Measurements from ENCODE around the gene NHSL2.

DNA sequence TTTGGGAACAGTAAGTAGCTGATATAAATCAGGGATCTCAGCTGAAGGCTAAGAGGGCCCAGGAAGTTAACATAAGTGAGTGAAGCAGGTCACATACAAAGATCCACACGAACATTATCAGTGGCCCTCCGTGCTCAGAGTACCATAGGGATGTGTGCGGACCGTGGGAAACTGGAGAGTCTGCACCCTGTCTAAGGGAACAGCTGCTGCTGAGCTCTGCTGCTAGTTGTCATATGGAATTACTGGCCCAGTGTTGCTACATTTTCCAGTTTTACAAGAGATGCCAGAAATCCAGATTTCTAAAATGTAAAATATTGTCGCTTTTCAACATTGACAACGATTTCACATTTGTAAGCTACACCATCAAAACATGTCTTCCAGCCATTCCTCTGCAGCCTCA is 130.5 kb downstream of the NHSL2 start:
- TF ChIP-seq CTCF (IDR thresholded peaks at IDR 0.05): no peak
- no peak for TF ChIP-seq POLR2A (IDR thresholded peaks at IDR 0.05)

Measured in lower leg skin (tissue), 3 donors.